Lower leg skin (tissue), 4 donors: ENCODE data around the gene CACNA1S. TPM values are rescaled to one million over a fixed set of nuclear protein-coding genes. Genes with fewer than 3 reads are reported as not detected.

Experiments
- DNase-seq, 2 donors: peaks; one replicate each; pipeline ENCODE4 v3.0.0-alpha.2; 2019; ENCODE audit warnings: low spot score in 2 of 2
- H3K4me3 ChIP-seq: fragments of 200-600 bp; sonication (generic); 2 replicates; pipeline ENCODE4 v1.5.1; 2017; ENCODE audit warnings: mild to moderate bottlenecking, low read depth; ENCODE audit not compliant: poor library complexity, severe bottlenecking
- CTCF ChIP-seq, 3 donors: fragments of 450-650 bp; IDR thresholded peaks; one replicate each; pipeline ENCODE4 v1.5.1; 2016; ENCODE audit warnings: antibody characterized with exemption in 3 of 3, mild to moderate bottlenecking in 3 of 3, moderate library complexity in 2 of 3
- POLR2A ChIP-seq, 2 donors: fragments of 450-650 bp; IDR thresholded peaks; one replicate each; pipeline ENCODE4 v1.6.1; 2016 to 2017; ENCODE audit warnings: antibody characterized with exemption in 2 of 2, mild to moderate bottlenecking in 1 of 2, moderate library complexity in 1 of 2
- WGBS, 2 donors: methylation state at CpG; one replicate each; pipeline ENCODE4 v1.1.5; 2018; 5-methylcytosine and 5-hydroxymethylcytosine counted together
- intact Hi-C: fragments of 100-400 bp; cut with DNase I; formaldehyde crosslinking; loops from one replicate; pipeline ENCODE4 v1.15.0; 2023; ENCODE audit warnings: low total_unique reads
- total RNA-seq, 4 donors: library from RNA; depleted of rRNA; stranded (reverse); fragments of >200 nt; gene quantifications; one replicate each; pipeline ENCODE4 v1.1.0, GENCODE V29; 2016

The CACNA1S gene
- total RNA-seq, 4 donors from 2014 or later, result 0.04 TPM; not detected in 3

DNA sequence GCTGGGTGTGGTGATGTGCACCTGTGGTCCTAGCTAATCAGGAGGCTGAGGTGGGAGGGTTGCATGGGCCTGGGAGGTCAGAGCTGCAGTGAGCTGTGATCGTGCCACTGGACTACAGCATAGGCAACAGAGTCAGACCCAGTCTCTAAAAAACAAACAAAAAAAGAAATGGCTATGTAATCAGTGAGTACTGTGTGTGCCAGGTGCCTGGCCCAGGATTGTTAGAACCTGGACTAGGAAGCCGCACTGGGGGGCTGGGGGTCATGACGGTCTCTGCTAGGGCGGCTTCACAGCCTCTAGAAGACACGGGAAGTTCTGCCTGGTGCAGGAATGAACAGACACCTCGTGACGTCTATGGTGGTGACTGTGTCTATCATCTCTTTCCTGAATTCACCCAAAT lies 33.6 kb upstream of the CACNA1S start:
- 94 to 96% methylated on average over 7 of the region's 7 CpGs for WGBS, 2 donors
- no peak overlapping the region for H3K4me3 ChIP-seq
- TF ChIP-seq POLR2A (IDR thresholded peaks at IDR 0.05) (no peak), CTCF (IDR thresholded peaks at IDR 0.05) (no peak)
- intact Hi-C loops, result no loop called here
- DNase-seq, result peak in 1 of 2 donors; percentile 69

- intact Hi-C loops, result no loop called here
- peak in 1 of 2 donors; percentile 75 for DNase-seq
- H3K4me3 ChIP-seq, result no peak overlapping the region
- TF ChIP-seq CTCF (IDR thresholded peaks at IDR 0.05) (no peak), POLR2A (IDR thresholded peaks at IDR 0.05) (no peak)
- WGBS, 2 donors, result 84 to 87% methylated on average over 3 of the region's 3 CpGs
Measured at GRCh38 chr1:201145132-201145531, 32.9 kb upstream of the CACNA1S start.

DNA sequence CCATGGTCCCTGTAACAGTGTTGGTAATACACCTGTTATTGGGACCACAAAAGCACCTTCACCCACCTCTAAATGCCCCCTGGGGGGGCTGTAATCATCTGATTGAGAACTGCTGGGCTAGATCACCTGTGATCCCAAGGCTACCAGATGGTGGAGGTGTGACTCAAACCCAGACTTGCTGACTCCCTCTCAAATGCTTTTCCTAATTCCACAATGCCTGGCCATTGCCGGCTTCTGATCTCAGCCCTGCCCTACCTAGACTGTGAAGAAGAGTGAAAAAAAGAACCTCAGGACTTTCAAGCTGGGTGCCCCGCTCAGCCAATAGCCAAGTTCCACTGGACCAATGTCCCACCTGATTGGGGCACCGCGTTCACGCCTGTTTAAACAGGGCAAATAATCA lies 32.5 kb upstream of the CACNA1S start:
- DNase-seq, result peak in 1 of 2 donors; percentile 58
- intact Hi-C loops, result no loop called here

GRCh38 chr1:201143726-201144635 lies 31.8 kb upstream of the CACNA1S start:
- H3K4me3 ChIP-seq, result no peak overlapping the region
- DNase-seq, result peak in 1 of 2 donors; percentile 80
- intact Hi-C loops, result no loop called here
- TF ChIP-seq POLR2A (IDR thresholded peaks at IDR 0.05) (no peak), CTCF (IDR thresholded peaks at IDR 0.05) (no peak)
- WGBS, 2 donors, result 82 to 85% methylated on average over 18 of the region's 18 CpGs

More for the DNA sequence above, 32.5 kb upstream of the CACNA1S start:
- TF ChIP-seq POLR2A (IDR thresholded peaks at IDR 0.05) (no peak), CTCF (IDR thresholded peaks at IDR 0.05) (no peak)
- no peak overlapping the region for H3K4me3 ChIP-seq
- 85 to 90% methylated on average over 5 of the region's 5 CpGs for WGBS, 2 donors

DNA sequence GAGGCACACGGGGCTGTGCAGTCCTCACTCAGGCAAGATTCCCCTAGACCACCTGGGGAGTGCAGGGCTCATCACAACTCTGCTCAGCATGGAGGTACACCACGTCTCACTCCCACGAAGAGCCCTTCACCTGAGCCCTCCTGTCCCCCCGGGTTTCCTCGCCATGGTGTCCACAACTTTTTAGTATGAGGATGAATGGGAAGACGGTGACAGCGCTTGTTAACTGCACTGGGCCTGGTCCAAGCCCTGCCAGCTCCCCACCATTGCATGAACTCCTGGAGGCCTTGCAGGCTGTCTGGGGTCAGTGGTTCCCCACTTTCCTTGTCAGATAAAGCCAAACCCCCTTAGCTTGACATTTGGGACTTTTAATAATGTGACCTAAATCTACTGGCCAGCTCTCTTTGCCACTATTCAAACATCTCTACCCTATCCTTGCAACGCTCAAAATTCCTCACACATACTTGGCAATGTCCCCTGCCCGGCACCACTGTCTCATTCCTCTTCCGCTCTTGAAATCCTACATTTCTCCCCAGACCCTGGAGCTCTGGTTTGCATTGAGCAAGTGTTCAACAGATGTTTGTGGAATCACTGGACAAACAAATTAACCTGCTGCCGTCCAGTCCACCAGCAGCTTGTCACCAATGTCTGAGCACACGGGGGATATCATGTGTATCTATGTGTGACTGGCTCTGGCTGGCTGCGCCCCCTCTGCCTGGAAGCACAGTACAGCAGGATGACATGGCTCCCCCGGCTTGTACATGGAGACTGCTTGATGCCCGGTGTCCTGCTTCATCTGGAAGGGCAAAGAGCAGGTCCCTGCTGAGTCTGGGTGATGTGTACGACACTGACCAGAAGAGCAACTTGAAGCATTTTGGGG lies 30.9 kb upstream of the CACNA1S start:
- intact Hi-C loops, result no loop called here
- TF ChIP-seq CTCF (IDR thresholded peaks at IDR 0.05), result no peak
- no peak for TF ChIP-seq POLR2A (IDR thresholded peaks at IDR 0.05)
- H3K4me3 ChIP-seq, result no peak overlapping the region
- 70 to 78% methylated on average over 15 to 16 of the region's 16 CpGs for WGBS, 2 donors
- DNase-seq, result peak in 1 of 2 donors; percentile 84
